Right lobe of liver (tissue), 4 donors: Measurements from ENCODE around the gene UNC80.

Experiments used
- CTCF ChIP-seq, 4 donors: fragments of 200-600 bp in 3 of 4; fragments of 450-650 bp in 1 of 4; IDR thresholded peaks; one replicate each; pipeline versions ENCODE4 v1.5.1 to v1.8.0; 2016 to 2022; ENCODE audit warnings: antibody characterized with exemption in 4 of 4, mild to moderate bottlenecking in 2 of 4
- POLR2A ChIP-seq: fragments of 450-650 bp; IDR thresholded peaks from one replicate; pipeline ENCODE4 v1.6.1; 2017; ENCODE audit warnings: antibody characterized with exemption, mild to moderate bottlenecking
- donor health status: DM: no; HTN: no; CAD: no.
- donor health status: DM: no; HTN: no; CAD: no.
- donor health status: DM: no; HTN: yes; CAD: no.

DNA sequence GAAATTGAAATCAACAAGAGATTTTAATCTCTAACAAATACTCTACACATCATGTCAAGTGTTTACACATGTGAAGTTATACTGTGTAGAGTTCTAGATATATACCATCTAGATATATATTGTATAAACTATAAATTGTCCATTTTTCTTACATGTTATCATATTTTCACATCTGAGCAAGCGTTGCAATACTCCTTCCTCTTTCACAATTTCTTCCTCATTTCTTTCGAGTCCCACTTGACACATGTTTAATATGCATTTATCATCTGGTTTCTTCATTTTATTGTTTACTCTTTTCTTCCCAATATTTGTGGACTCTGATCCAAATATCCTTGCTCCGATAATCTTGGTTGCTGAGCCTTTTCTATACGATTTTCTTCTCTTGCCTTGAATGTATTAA is 50.2 kb downstream of the UNC80 start:
- TF ChIP-seq POLR2A (no peak), CTCF (IDR thresholded peaks at IDR 0.05) (no peak)
